Neuron (in vitro differentiated cells): ENCODE measurements around the gene ZNF683.

ENCODE experiments used
- H2AFZ ChIP-seq: one replicate; pipeline ENCODE4 v1.6.1; 2013; ENCODE audit warnings: low read depth, mild to moderate bottlenecking, inconsistent platforms, low read length, moderate library complexity
- H3K27me3 ChIP-seq: one replicate; pipeline ENCODE4 v1.6.1; 2013; ENCODE audit warnings: low read length; ENCODE audit not compliant: insufficient read depth
- H3K36me3 ChIP-seq: one replicate; pipeline ENCODE4 v1.6.1; 2013; ENCODE audit warnings: low read length; ENCODE audit not compliant: insufficient read depth
- H3K4me1 ChIP-seq: one replicate; pipeline ENCODE4 v1.6.1; 2013; ENCODE audit warnings: low read length; ENCODE audit not compliant: insufficient read depth
- H3K4me3 ChIP-seq: 2 replicates; pipeline ENCODE4 v1.5.1; 2013; ENCODE audit warnings: mild to moderate bottlenecking, low read length, moderate library complexity
- H3K9me3 ChIP-seq: one replicate; pipeline ENCODE4 v1.6.1; 2013; ENCODE audit warnings: low read length

Gene ZNF683

DNA sequence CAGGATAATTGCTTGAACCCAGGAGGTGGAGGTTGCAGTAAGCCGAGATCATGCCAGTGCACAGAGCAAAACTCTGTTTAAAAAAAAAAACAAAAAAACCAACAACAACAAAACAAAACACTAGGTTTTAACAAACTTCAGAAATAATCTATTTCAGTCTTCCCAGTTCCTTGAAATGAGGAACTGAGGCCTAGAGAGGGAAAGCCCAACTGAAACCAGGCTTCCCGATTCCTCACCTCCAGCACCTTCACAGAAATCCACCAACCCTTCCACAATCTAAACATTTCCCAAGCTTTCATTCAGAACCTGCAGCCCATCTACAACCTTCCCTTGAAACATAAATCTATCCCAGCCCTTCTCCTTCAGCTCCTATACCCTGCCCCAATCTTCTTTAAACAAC is 55.4 kb downstream of the ZNF683 start:
- Histone ChIP-seq H3K9me3 (no peaks in the 10 kb centered on the region), H3K4me1 (peaks cover 2% of the 10 kb centered on the region), H3K36me3 (no peaks in the 10 kb centered on the region), H2AFZ (no peak overlapping the region), H3K27me3 (no peaks in the 10 kb centered on the region), H3K4me3 (no peak overlapping the region)

DNA sequence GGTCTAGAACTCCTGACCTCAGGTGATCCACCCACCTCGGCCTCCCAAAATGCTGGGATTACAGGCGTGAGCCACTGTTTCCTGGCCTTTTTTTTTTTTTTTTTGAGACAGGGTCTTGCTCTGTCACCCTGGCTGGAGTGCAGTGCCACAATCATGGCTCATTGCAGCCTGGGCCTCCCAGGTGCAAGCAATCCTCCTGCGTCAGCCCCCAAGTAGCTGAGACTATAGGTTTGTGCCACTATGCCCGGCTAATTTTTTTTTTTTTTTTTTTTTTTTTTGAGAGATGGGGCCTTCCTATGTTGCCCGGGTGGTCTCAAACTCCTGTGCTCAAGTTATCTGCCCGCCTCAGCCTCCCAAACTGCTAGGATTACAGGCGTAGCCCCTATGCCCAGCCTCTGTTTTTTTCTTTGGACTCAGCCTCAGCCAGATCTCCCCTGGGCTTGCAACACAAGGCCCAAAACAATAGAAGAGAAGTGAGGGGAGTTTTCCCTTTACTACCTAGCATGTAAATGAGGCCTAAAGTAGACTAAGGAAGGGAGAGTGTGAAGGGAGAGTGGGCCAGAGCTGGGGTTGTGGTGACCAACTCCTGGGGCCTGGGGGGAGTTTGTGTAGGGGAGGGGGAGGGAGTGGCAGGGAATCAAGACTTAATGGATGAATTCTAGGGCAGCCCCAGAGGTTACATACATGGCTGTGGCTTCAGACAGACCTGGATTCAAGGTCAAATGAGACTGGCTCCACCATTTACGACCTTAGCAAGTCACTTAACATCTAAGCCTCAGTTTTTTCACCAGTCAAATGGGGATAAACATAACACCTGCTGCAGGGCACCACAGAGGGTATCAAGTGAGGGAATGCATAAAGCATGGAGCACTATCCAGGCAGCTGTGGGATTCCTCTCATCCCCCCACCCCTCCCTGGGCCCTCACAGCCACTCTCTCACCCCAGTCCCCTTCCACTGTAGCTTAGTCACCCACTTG is 56.4 kb downstream of the ZNF683 start:
- Histone ChIP-seq H3K27me3 (no peaks in the 10 kb centered on the region), H3K9me3 (no peaks in the 10 kb centered on the region), H3K36me3 (no peaks in the 10 kb centered on the region), H3K4me3 (no peak overlapping the region), H2AFZ (no peak overlapping the region), H3K4me1 (peaks cover under 1% of the 10 kb centered on the region)

DNA sequence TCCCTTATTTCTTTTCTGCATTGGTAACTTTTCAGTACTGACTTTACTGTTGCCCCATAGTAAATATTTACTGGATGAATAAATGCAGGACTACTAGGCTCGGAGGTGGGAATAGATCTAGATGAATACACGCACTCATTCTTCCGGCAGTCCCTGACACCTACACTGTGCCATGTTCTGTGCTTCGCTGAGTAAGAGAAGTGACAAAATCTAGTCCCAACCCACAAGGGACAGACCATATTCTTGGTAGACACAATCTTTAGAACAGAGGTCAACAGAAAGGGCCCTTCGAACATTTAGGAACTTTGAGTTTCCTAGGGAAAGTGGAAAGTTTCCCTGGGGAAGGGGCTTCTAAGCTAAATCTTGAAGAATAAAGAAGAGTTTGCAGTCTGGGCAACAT is 58.0 kb downstream of the ZNF683 start:
- H3K4me1 ChIP-seq: no peaks in the 10 kb centered on the region
- no peaks in the 10 kb centered on the region for H3K9me3 ChIP-seq
- no peaks in the 10 kb centered on the region for H3K27me3 ChIP-seq
- H2AFZ ChIP-seq: no peak overlapping the region
- no peak overlapping the region for H3K4me3 ChIP-seq
- no peaks in the 10 kb centered on the region for H3K36me3 ChIP-seq
